H1 (cell line): ENCODE data around the gene MTPN. TPM values are rescaled to one million over a fixed set of nuclear protein-coding genes. Genes with fewer than 3 reads are reported as not detected.

Experiments
- CBX8 ChIP-seq: fragments of 300-800, 300-1000 bp; sonication (generic); IDR thresholded peaks from 2 replicates; pipeline ENCODE4 v1.7.1; 2016; ENCODE audit warnings: low read depth, low read length, borderline replicate concordance
- JUND ChIP-seq: IDR thresholded peaks from 2 replicates; pipeline ENCODE4 v1.6.1; 2011; ENCODE audit warnings: mild to moderate bottlenecking, improper control_type of control experiment, low read length
- polyA plus RNA-seq, 7 experiments: library from polyadenylated mRNA; depleted of rRNA in 3 of 7; stranded (reverse) in 5 of 7; unstranded in 2 of 7; fragments of >200 nt in 5 of 7; fragments of 200-250 nt in 2 of 7; gene quantifications; 1 replicate in 5 of 7; 2 replicates in 1 of 7; 4 replicates in 1 of 7; pipeline versions ENCODE4 v1.2.1 to v1.2.3, GENCODE V29; 2011 to 2013; ENCODE audit warnings: missing spikeins in 2 of 7, mixed read lengths in 2 of 7
- total RNA-seq: library from RNA; stranded (reverse); fragmentation: NEBNext Ultra II Directional; extraction: Animal tissue kit (Norgen Biotek cat#: 25700); gene quantifications from 2 replicates; pipeline ENCODE4 v1.2.1, GENCODE V29; 2021

MTPN gene
- total and polyA plus RNA-seq, 2 of the 8 experiments (the other 6 are each of a cell fraction or from before 2014, with no cell fraction given), result 33.0 to 101 TPM

- TF ChIP-seq JUND (no peak), CBX8 (no peak)
Observed at GRCh38 chr7:135975166-135975565, 2.0 kb downstream of the MTPN start (continued).
